ENCODE data around the gene ITGB5.

The ITGB5 gene

DNA sequence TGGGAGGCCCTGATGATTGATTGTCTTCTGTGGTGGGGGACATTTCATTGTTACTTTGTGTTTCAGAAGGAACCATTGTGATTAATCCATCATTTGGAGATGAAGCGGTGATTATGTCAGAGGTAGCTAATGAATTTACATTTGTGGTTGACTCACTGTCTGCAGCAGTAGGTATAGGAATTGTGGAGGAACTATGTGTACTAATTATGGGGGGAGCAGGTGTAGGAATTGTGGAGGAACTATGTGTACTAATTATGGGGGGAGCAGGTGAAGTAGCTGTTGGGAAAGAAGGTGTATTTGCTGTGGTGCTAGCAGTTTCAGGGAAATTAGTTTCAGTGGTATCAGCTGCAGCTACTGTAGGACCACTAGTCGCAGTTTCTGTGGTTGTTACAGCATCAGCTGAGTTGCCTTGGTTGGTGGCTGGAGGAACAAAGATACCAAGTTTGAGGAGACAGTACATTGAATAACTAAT is 40.4 kb upstream of the ITGB5 start:
- ChIA-PET POLR2A (no interaction called here), CTCF (interaction anchor here (0.6 to 3.8 kb wide), 20 partner anchors 10 to 661 kb away, joined by 3 to 70 read pairs (median 4); no protein-coding TSS in a partner anchor)
- no peak for DNase-seq (ENCODE audit: low read depth, low spot score)
- no peak for TF ChIP-seq CTCF (IDR thresholded peaks at IDR 0.05; ENCODE audit: insufficient read depth, low read length, missing control alignments)
- H3K4me3 ChIP-seq (ENCODE audit: low read depth, low read length): no peak overlapping the region

DNA sequence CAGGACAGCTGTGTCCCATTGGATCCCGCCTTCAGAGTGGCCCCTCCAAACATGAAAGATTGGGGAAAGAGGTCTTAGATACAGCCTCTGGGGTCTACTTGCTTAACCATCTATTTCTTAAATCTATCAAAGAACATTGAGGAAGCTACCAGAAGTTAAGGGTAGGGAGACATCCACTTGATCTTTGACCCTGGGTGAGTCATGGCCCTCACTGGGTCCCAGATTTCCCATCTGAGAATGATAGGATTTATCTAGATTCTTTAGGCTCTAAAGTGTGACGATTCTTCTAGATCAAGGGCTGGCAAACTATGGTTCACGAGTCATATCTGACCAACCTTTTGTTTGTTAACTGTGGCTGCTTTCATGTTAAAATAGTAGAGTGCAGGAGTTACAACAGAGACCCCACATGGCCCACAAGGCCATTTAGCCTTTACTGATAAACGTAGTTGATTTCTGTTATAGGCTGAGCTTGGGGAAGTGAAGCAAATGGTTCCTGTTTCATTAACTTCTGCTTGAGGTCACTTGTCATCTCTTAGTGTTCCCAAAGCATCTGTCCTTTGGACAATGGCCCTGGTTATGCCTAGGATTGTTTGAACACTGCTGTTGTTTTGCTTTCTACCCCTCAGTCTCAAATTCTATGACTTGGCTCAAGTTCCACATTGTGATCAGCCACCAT is 39.4 kb upstream of the ITGB5 start:
- no peak for TF ChIP-seq CTCF (IDR thresholded peaks at IDR 0.05; ENCODE audit: insufficient read depth, low read length, missing control alignments)
- ChIA-PET POLR2A (no interaction called here), CTCF (interaction anchor here (0.7 to 3.8 kb wide), 15 partner anchors 8 to 658 kb away, joined by 3 to 70 read pairs (median 4); partner anchors contain the start of gene MUC13)
- no peak overlapping the region for H3K4me3 ChIP-seq (ENCODE audit: low read depth, low read length)
- DNase-seq (ENCODE audit: low read depth, low spot score): no peak

- no peak for DNase-seq (ENCODE audit: low read depth, low spot score)
- ChIA-PET POLR2A (no interaction called here), CTCF (interaction anchor here (0.7 to 2.8 kb wide), 13 partner anchors 9 to 661 kb away, joined by 3 to 24 read pairs (median 6); partner anchors contain the start of gene MUC13)
- H3K4me3 ChIP-seq (ENCODE audit: low read depth, low read length): no peak overlapping the region
- no peak for TF ChIP-seq CTCF (IDR thresholded peaks at IDR 0.05; ENCODE audit: insufficient read depth, low read length, missing control alignments)
These were observed 37.6 kb upstream of the ITGB5 start for GRCh38 chr3:124924741-124925140.

- ChIA-PET POLR2A (no interaction called here), CTCF (interaction anchor here (0.8 to 2.8 kb wide), 13 partner anchors 8 to 662 kb away, joined by 3 to 24 read pairs (median 6); partner anchors contain the start of gene MUC13)
- no peak overlapping the region for H3K4me3 ChIP-seq (ENCODE audit: low read depth, low read length)
- no peak for DNase-seq (ENCODE audit: low read depth, low spot score)
- TF ChIP-seq CTCF (IDR thresholded peaks at IDR 0.05; ENCODE audit: insufficient read depth, low read length, missing control alignments): no peak
These were observed 36.7 kb upstream of the ITGB5 start for GRCh38 chr3:124923833-124924232.

DNA sequence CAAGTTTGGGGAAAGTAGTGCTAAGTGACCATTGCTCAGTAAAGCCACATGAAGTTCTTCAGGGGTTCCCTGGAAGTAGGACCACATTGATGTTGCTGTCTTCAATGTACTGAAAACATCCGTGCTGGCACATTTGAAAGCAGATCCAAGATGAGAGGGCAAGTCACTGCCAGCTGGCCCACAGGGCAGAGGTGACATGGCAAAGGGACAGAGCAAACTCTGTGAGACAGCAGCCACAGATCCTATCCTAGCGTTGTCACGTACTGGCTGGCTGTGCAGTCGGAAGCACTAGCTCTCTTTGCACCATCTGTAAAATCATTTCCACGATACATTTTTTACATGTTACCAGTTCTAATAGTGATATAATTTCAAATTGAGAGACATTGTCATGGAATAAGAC is 33.6 kb upstream of the ITGB5 start:
- no peak for DNase-seq (ENCODE audit: low read depth, low spot score)
- no peak overlapping the region for H3K4me3 ChIP-seq (ENCODE audit: low read depth, low read length)
- CTCF ChIA-PET: interaction anchor here (1.0 to 3.5 kb wide), 8 partner anchors 8 to 665 kb away, joined by 3 to 14 read pairs (median 6); no protein-coding TSS in a partner anchor
- POLR2A ChIA-PET: no interaction called here
- TF ChIP-seq CTCF (IDR thresholded peaks at IDR 0.05; ENCODE audit: insufficient read depth, low read length, missing control alignments): no peak

DNA sequence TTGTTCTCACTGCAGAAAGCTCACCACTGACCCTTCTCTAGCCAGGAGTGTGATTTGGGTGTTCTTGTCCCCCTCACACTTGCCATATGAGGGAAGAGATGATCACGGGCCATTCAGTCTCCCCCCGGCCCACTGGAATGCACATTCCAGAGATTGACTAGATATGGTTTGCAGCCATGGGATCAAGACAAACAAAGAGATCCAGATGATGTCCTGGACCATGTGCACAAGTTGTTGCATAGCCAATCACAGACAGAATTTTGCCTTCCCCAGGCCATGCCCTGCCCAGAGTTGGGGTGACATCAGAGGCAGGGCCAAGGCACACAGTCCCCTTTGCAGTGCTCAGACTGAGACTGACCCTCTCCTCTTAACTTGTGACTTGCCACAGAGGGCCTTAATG is 32.6 kb upstream of the ITGB5 start:
- ChIA-PET POLR2A (no interaction called here), CTCF (interaction anchor here (1.3 to 3.5 kb wide), 5 partner anchors 9 to 666 kb away, joined by 3 to 14 read pairs (median 6); no protein-coding TSS in a partner anchor)
- no peak for TF ChIP-seq CTCF (IDR thresholded peaks at IDR 0.05; ENCODE audit: insufficient read depth, low read length, missing control alignments)
- no peak for DNase-seq (ENCODE audit: low read depth, low spot score)
- no peak overlapping the region for H3K4me3 ChIP-seq (ENCODE audit: low read depth, low read length)

Measured in AG04449 (cell line).